Measurements from ENCODE around the gene EGFR. TPM values are rescaled to one million over a fixed set of nuclear protein-coding genes. Genes with fewer than 3 reads are reported as not detected.

Gene EGFR
- total RNA-seq, 1 donor from 2014 or later, result 19.4 TPM

- Mint-ChIP-seq H3K27ac (no peak overlapping the region), H3K4me1 (no peaks in the 10 kb centered on the region), H3K27me3 (ENCODE audit: low read depth) (no peaks in the 10 kb centered on the region), H3K4me3 (no peak overlapping the region), H3K9me3 (no peaks in the 10 kb centered on the region), H3K36me3 (peaks cover 11% of the 10 kb centered on the region)
- TF ChIP-seq, protein P1, sequence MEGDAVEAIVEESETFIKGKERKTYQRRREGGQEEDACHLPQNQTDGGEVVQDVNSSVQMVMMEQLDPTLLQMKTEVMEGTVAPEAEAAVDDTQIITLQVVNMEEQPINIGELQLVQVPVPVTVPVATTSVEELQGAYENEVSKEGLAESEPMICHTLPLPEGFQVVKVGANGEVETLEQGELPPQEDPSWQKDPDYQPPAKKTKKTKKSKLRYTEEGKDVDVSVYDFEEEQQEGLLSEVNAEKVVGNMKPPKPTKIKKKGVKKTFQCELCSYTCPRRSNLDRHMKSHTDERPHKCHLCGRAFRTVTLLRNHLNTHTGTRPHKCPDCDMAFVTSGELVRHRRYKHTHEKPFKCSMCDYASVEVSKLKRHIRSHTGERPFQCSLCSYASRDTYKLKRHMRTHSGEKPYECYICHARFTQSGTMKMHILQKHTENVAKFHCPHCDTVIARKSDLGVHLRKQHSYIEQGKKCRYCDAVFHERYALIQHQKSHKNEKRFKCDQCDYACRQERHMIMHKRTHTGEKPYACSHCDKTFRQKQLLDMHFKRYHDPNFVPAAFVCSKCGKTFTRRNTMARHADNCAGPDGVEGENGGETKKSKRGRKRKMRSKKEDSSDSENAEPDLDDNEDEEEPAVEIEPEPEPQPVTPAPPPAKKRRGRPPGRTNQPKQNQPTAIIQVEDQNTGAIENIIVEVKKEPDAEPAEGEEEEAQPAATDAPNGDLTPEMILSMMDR (IDR thresholded peaks at IDR 0.05; ENCODE audit: unreplicated experiment), result no peak
- DNase-seq (ENCODE audit: low spot score in 2 of 2, unreplicated experiment in 2 of 2), result no peak
Observed at GRCh38 chr7:55173671-55174070, 154.9 kb downstream of the EGFR start.

GRCh38 chr7:55174456-55174855 lies 155.6 kb downstream of the EGFR start:
- Mint-ChIP-seq H3K4me3 (no peak overlapping the region), H3K36me3 (peaks cover 11% of the 10 kb centered on the region), H3K27me3 (ENCODE audit: low read depth) (no peaks in the 10 kb centered on the region), H3K27ac (no peak overlapping the region), H3K9me3 (no peaks in the 10 kb centered on the region), H3K4me1 (peaks cover 3% of the 10 kb centered on the region)
- TF ChIP-seq, protein P1 (IDR thresholded peaks at IDR 0.05; ENCODE audit: unreplicated experiment), result no peak
- DNase-seq (ENCODE audit: low spot score in 2 of 2, unreplicated experiment in 2 of 2), result no peak

DNA sequence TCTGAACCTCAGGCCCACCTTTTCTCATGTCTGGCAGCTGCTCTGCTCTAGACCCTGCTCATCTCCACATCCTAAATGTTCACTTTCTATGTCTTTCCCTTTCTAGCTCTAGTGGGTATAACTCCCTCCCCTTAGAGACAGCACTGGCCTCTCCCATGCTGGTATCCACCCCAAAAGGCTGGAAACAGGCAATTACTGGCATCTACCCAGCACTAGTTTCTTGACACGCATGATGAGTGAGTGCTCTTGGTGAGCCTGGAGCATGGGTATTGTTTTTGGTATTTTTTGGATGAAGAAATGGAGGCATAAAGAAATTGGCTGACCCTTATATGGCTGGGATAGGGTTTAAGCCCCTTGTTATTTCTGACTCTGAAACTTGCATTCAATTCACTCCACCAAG lies 156.0 kb downstream of the EGFR start:
- Mint-ChIP-seq H3K36me3 (peaks cover 11% of the 10 kb centered on the region), H3K4me3 (no peak overlapping the region), H3K9me3 (no peaks in the 10 kb centered on the region), H3K27me3 (ENCODE audit: low read depth) (no peaks in the 10 kb centered on the region), H3K4me1 (peaks cover 3% of the 10 kb centered on the region), H3K27ac (no peak overlapping the region)
- TF ChIP-seq, protein P1 (IDR thresholded peaks at IDR 0.05; ENCODE audit: unreplicated experiment), result no peak
- no peak for DNase-seq (ENCODE audit: low spot score in 2 of 2, unreplicated experiment in 2 of 2)

- Mint-ChIP-seq H3K4me3 (no peak overlapping the region), H3K9me3 (no peaks in the 10 kb centered on the region)
Observed at GRCh38 chr7:55177068-55177530, 158.3 kb downstream of the EGFR start.

GRCh38 chr7:55177589-55178261 lies 158.9 kb downstream of the EGFR start:
- TF ChIP-seq, protein P1 (IDR thresholded peaks at IDR 0.05; ENCODE audit: unreplicated experiment), result no peak
- H3K27ac Mint-ChIP-seq, result no peak overlapping the region
- H3K4me1 Mint-ChIP-seq, result peaks cover 20% of the 10 kb centered on the region
- H3K36me3 Mint-ChIP-seq, result peaks cover 2% of the 10 kb centered on the region
- no peak for DNase-seq (ENCODE audit: low spot score in 2 of 2, unreplicated experiment in 2 of 2)
- H3K27me3 Mint-ChIP-seq (ENCODE audit: low read depth), result no peaks in the 10 kb centered on the region
- no peaks in the 10 kb centered on the region for H3K9me3 Mint-ChIP-seq
- no peak overlapping the region for H3K4me3 Mint-ChIP-seq

More at GRCh38 chr7:55177068-55177530, 158.3 kb downstream of the EGFR start:
- Mint-ChIP-seq H3K4me1 (peaks cover 20% of the 10 kb centered on the region), H3K36me3 (peaks cover 7% of the 10 kb centered on the region), H3K27me3 (ENCODE audit: low read depth) (no peaks in the 10 kb centered on the region), H3K27ac (no peak overlapping the region)
- TF ChIP-seq, protein P1 (IDR thresholded peaks at IDR 0.05; ENCODE audit: unreplicated experiment), result no peak
- no peak for DNase-seq (ENCODE audit: low spot score in 2 of 2, unreplicated experiment in 2 of 2)

All from mesothelial cell of epicardium (in vitro differentiated cells).